Keratinocyte (primary cell): Measurements from ENCODE around the gene CTSZ. TPM values are rescaled to one million over a fixed set of nuclear protein-coding genes. Genes with fewer than 3 reads are reported as not detected.

ENCODE experiments used
- DNase-seq: peaks from one replicate; pipeline ENCODE4 v3.0.0-alpha.2; 2011; ENCODE audit warnings: low read depth, missing footprints, low spot score
- FAIRE-seq: peaks from 2 replicates; lab custom pipeline; 2011; peaks lifted over from hg19 to GRCh38; lab: Jason Lieb, UNC
- H2AFZ ChIP-seq: 2 replicates; pipeline ENCODE4 v1.6.0; 2012; ENCODE audit warnings: low read length, control low read depth, inconsistent platforms; ENCODE audit not compliant: control insufficient read depth
- H3K27ac ChIP-seq: 2 replicates; pipeline ENCODE4 v1.5.1; 2011; ENCODE audit warnings: low read length; ENCODE audit not compliant: control insufficient read depth, insufficient read depth
- H3K27me3 ChIP-seq: 3 replicates; pipeline ENCODE4 v1.6.0; 2011; ENCODE audit warnings: low read length; ENCODE audit not compliant: control insufficient read depth, insufficient read depth; ENCODE audit errors: extremely low read depth
- H3K36me3 ChIP-seq, 2 experiments: 2 replicates in 1 of 2; 3 replicates in 1 of 2; pipeline ENCODE4 v1.5.1; 2011; ENCODE audit warnings: low read length in 2 of 2, mild to moderate bottlenecking in 1 of 2; ENCODE audit not compliant: control insufficient read depth in 2 of 2, insufficient read depth in 2 of 2; ENCODE audit errors: extremely low read depth in 1 of 2
- H3K4me1 ChIP-seq: 3 replicates; pipeline ENCODE4 v1.5.1; 2011; ENCODE audit warnings: low read length; ENCODE audit not compliant: control insufficient read depth, insufficient read depth; ENCODE audit errors: extremely low read depth
- H3K4me2 ChIP-seq: 3 replicates; pipeline ENCODE4 v1.6.0; 2011; ENCODE audit warnings: low read depth, low read length; ENCODE audit not compliant: control insufficient read depth, insufficient read depth; ENCODE audit errors: extremely low read depth
- H3K4me3 ChIP-seq, 3 experiments: fragments of 200-600 bp in 1 of 3; sonication (generic) in 1 of 3; 2 replicates in 2 of 3; 3 replicates in 1 of 3; pipeline ENCODE4 v1.5.1; 2011 to 2016; ENCODE audit warnings: low read length in 3 of 3, mild to moderate bottlenecking in 3 of 3, control low read depth in 2 of 3, inconsistent platforms in 1 of 3, low read depth in 1 of 3, mixed read lengths in 1 of 3, mixed run types in 1 of 3, moderate library complexity in 1 of 3; ENCODE audit not compliant: control insufficient read depth in 2 of 3, insufficient read depth in 2 of 3; ENCODE audit errors: extremely low read depth in 1 of 3
- H3K79me2 ChIP-seq: 2 replicates; pipeline ENCODE4 v1.6.0; 2012; ENCODE audit warnings: low read length; ENCODE audit not compliant: control insufficient read depth, insufficient read depth
- H3K9ac ChIP-seq: 3 replicates; pipeline ENCODE4 v1.6.0; 2011; ENCODE audit warnings: low read length; ENCODE audit not compliant: control insufficient read depth, insufficient read depth; ENCODE audit errors: extremely low read depth
- H3K9me1 ChIP-seq: 3 replicates; pipeline ENCODE4 v1.6.0; 2011; ENCODE audit warnings: low read length; ENCODE audit not compliant: control insufficient read depth, insufficient read depth; ENCODE audit errors: extremely low read depth
- H3K9me3 ChIP-seq: 2 replicates; pipeline ENCODE4 v1.5.1; 2012; ENCODE audit warnings: low read depth, low read length; ENCODE audit not compliant: control insufficient read depth
- H4K20me1 ChIP-seq: 3 replicates; pipeline ENCODE4 v1.6.0; 2011; ENCODE audit warnings: low read length; ENCODE audit not compliant: control insufficient read depth, insufficient read depth; ENCODE audit errors: extremely low read depth
- CTCF ChIP-seq, 3 experiments: IDR thresholded peaks in 1 of 3; conservative IDR thresholded peaks in 1 of 3; optimal IDR thresholded peaks in 1 of 3; 2 replicates in 2 of 3; 3 replicates in 1 of 3; pipeline versions ENCODE3 to v1.5.1; 2011; ENCODE audit warnings: low read length in 3 of 3, mild to moderate bottlenecking in 3 of 3, moderate library complexity in 2 of 3, control low read depth in 1 of 3, inconsistent platforms in 1 of 3; ENCODE audit not compliant: insufficient read depth in 2 of 3; ENCODE audit errors: extremely low read depth in 1 of 3
- EZH2 ChIP-seq: IDR thresholded peaks from one replicate; pipeline ENCODE4 v1.6.1; 2012; ENCODE audit warnings: inconsistent platforms, mild to moderate bottlenecking, low read length, moderate library complexity
- dilution Hi-C: fragments of 300-500 bp; cut with MboI; formaldehyde crosslinking; loops from one replicate; pipeline ENCODE4 v1.7.0; 2020; ENCODE audit warnings: low sequenced_read_pairs; ENCODE audit not compliant: extremely low pct_ligation_motif_present
- polyA plus RNA-seq, 5 experiments: library from polyadenylated mRNA; depleted of rRNA in 3 of 5; stranded (reverse) in 3 of 5; stranded (forward) in 1 of 5; unstranded in 1 of 5; fragments of >200 nt; gene quantifications; 1 replicate in 1 of 5; 2 replicates in 3 of 5; 3 replicates in 1 of 5; pipeline versions ENCODE4 v1.2.1 to v1.2.3, GENCODE V29; 2011 to 2012; ENCODE audit warnings: missing spikeins in 2 of 5, low read depth in 1 of 5, low replicate concordance in 1 of 5

CTSZ gene
- polyA plus RNA-seq, 1 donor (not counting 4 experiments of a cell fraction or from before 2014, with no cell fraction given): 138 TPM

- no peak overlapping the region for H3K4me3 ChIP-seq
- H3K9me1 ChIP-seq: no peaks in the 10 kb centered on the region
- TF ChIP-seq EZH2: no peak
- TF ChIP-seq CTCF (optimal IDR thresholded peaks at IDR 0.05 in 1 of 3, IDR thresholded peaks at IDR 0.05 in 1 of 3, conservative IDR thresholded peaks at IDR 0.05 in 1 of 3; ENCODE audit: extremely low read depth in 1 of 3, insufficient read depth in 2 of 3, low read length in 3 of 3): no peak
- no peaks in the 10 kb centered on the region for H4K20me1 ChIP-seq
- no peak overlapping the region for H3K27ac ChIP-seq
- peaks cover 13 to 26% of the 10 kb centered on the region in 2 experiments for H3K36me3 ChIP-seq
- no peak overlapping the region for H3K9ac ChIP-seq
- H3K9me3 ChIP-seq: no peaks in the 10 kb centered on the region
- no peak overlapping the region for H2AFZ ChIP-seq
- DNase-seq (no peak), FAIRE-seq (no peak)
- H3K4me1 ChIP-seq: peaks cover 14% of the 10 kb centered on the region
- dilution Hi-C loops: no loop called here
- no peaks in the 10 kb centered on the region for H3K27me3 ChIP-seq
- H3K79me2 ChIP-seq: peaks cover 16% of the 10 kb centered on the region
- H3K4me2 ChIP-seq: no peak overlapping the region
Observed at GRCh38 chr20:59002388-59002787, 4.7 kb downstream of the CTSZ start.

- dilution Hi-C loops: no loop called here
- no peaks in the 10 kb centered on the region for H3K9me3 ChIP-seq
- no peak overlapping the region for H3K4me3 ChIP-seq
- peaks cover 14% of the 10 kb centered on the region for H3K4me1 ChIP-seq
- DNase-seq (no peak), FAIRE-seq (no peak)
- H3K27ac ChIP-seq: no peak overlapping the region
- no peak overlapping the region for H3K9ac ChIP-seq
- no peak overlapping the region for H2AFZ ChIP-seq
- H3K4me2 ChIP-seq: no peak overlapping the region
- H3K9me1 ChIP-seq: no peaks in the 10 kb centered on the region
- H3K79me2 ChIP-seq: peaks cover 15% of the 10 kb centered on the region
- peaks cover 13 to 26% of the 10 kb centered on the region in 2 experiments for H3K36me3 ChIP-seq
- TF ChIP-seq CTCF (optimal IDR thresholded peaks at IDR 0.05 in 1 of 3, IDR thresholded peaks at IDR 0.05 in 1 of 3, conservative IDR thresholded peaks at IDR 0.05 in 1 of 3; ENCODE audit: extremely low read depth in 1 of 3, insufficient read depth in 2 of 3, low read length in 3 of 3): no peak
- no peak for TF ChIP-seq EZH2
- no peaks in the 10 kb centered on the region for H3K27me3 ChIP-seq
- H4K20me1 ChIP-seq: no peaks in the 10 kb centered on the region
Observed at GRCh38 chr20:59001449-59002171, 5.4 kb downstream of the CTSZ start.
